ENCODE data around the gene HNRNPUL2. TPM values are rescaled to one million over a fixed set of nuclear protein-coding genes. Genes with fewer than 3 reads are reported as not detected.

HNRNPUL2 gene
- total and polyA plus RNA-seq, 2 donors from 2014 or later: 37.1 to 49.0 TPM

DNA sequence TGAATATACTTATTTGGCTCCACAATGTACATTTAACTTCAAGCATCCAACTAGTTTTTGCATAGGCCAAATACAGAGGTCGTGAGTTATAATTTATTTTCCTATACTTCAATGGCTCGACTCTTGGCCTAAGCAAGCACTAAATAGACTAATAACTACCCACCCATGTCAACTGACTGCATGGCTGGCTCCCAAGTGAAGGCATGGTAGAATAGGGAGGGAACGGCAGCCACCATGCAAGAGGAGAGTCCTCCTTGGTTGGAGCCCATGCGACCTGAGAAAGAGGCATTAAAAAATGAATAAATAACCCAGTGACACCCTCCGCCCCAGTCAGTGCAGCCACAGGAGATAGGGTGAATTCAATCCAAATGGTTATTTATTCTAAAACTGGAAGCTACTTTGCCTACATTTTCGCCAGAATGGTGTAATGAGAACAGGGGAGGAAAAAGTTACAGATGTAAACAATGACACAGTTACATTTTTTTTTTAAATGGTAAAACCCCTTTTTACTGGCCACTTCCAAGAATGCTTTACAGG lies 14.9 kb downstream of the HNRNPUL2 start:
- FAIRE-seq: no peak
- Histone ChIP-seq H3K4me3 (ENCODE audit: low read length in 3 of 3) (no peak overlapping the region), H3K27ac (ENCODE audit: low read depth in 2 of 2, low read length in 2 of 2) (no peak overlapping the region), H3K4me1 (ENCODE audit: control insufficient read depth in 2 of 3, insufficient read depth in 2 of 3, low read depth in 1 of 3, low read length in 3 of 3) (peaks cover 0 to 20% (median 16%) of the 10 kb centered on the region in 3 donors), H3K27me3 (ENCODE audit: control insufficient read depth, insufficient read depth, low read length) (no peaks in the 10 kb centered on the region), H3K9ac (ENCODE audit: low read length in 3 of 3) (no peak overlapping the region), H3K9me3 (ENCODE audit: control insufficient read depth in 2 of 3, insufficient read depth in 1 of 3, low read length in 3 of 3) (no peaks in the 10 kb centered on the region), H3K36me3 (ENCODE audit: control insufficient read depth in 2 of 3, insufficient read depth in 3 of 3, low read length in 3 of 3) (peaks cover 14 to 53% (median 28%) of the 10 kb centered on the region in 3 donors)
- intact Hi-C loops (cut with DNase I): no loop called here
- TF ChIP-seq, protein P1, sequence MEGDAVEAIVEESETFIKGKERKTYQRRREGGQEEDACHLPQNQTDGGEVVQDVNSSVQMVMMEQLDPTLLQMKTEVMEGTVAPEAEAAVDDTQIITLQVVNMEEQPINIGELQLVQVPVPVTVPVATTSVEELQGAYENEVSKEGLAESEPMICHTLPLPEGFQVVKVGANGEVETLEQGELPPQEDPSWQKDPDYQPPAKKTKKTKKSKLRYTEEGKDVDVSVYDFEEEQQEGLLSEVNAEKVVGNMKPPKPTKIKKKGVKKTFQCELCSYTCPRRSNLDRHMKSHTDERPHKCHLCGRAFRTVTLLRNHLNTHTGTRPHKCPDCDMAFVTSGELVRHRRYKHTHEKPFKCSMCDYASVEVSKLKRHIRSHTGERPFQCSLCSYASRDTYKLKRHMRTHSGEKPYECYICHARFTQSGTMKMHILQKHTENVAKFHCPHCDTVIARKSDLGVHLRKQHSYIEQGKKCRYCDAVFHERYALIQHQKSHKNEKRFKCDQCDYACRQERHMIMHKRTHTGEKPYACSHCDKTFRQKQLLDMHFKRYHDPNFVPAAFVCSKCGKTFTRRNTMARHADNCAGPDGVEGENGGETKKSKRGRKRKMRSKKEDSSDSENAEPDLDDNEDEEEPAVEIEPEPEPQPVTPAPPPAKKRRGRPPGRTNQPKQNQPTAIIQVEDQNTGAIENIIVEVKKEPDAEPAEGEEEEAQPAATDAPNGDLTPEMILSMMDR (IDR thresholded peaks at IDR 0.05; ENCODE audit: borderline replicate concordance, extremely low read depth, insufficient read depth): no peak
- DNase-seq: peak in 2 of 5 donors; percentile 44 to 66

DNA sequence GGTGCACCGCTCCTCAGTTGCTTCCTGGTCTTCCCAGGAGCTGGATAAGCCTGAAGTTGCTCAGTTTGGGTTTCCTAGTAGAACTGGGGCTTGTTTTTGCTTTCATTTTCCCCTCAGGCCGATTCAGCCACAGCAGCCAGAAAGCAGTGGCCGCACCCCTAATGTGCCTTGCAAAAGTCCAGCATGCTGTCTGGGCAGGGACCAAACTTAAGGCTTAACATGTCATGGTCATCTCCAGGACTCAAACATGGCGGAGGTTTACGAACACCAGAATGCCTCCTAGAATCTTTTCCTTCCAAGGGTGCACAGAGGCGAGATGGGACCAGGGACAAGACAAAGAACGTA lies 17.3 kb downstream of the HNRNPUL2 start:
- peaks cover 0 to 35% (median 30%) of the 10 kb centered on the region in 3 donors for H3K4me1 ChIP-seq (ENCODE audit: control insufficient read depth in 2 of 3, insufficient read depth in 2 of 3, low read depth in 1 of 3, low read length in 3 of 3)
- peak overlapping the region; percentile 60 to 91 (median 82) for H3K4me3 ChIP-seq (ENCODE audit: low read length in 3 of 3)
- no peaks in the 10 kb centered on the region for H3K9me3 ChIP-seq (ENCODE audit: control insufficient read depth in 2 of 3, insufficient read depth in 1 of 3, low read length in 3 of 3)

DNA sequence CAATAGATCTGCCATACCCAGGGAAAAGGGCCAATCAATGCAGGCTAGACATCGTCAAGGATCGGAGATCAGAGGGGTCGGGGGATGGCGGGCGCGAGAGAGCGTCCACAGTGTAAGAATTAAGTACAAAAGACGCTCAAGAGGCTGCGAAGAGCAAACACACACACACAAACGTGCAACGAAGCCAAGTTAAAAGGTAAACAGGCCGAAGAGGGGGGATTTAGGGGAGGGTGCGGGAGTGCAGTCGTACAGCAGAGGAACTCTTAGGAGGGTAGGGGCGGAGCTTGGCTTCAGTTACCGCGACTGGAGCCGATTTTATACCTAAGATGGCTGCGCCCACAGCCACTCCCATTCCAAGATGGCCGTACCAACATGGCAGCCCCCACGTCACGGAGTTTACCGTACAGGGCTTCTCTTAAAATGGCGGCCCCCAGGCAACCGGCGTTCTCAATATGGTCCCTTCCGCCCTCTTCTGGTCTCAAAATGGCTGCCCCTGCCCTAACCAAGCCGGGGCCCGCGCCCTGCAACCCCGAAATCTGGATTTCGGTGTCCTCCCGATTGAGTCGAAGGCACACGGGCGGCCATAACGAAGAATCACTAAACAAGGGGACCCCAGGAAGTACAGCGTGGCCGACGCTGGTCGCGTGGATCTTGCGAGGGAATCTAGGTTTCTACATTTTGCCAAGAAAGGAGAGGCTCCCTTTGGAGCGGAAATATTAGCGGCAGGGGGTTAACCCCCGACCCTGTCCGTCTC lies 17.8 kb downstream of the HNRNPUL2 start:
- DNase-seq (peak; percentile 98 to 99 (median 99)), FAIRE-seq (peak; percentile 51)
- Histone ChIP-seq H3K9ac (ENCODE audit: low read length in 3 of 3) (peak overlapping the region; percentile 83 to 98 (median 92)), H3K9me3 (ENCODE audit: control insufficient read depth in 2 of 3, insufficient read depth in 1 of 3, low read length in 3 of 3) (no peaks in the 10 kb centered on the region), H3K36me3 (ENCODE audit: control insufficient read depth in 2 of 3, insufficient read depth in 3 of 3, low read length in 3 of 3) (peaks cover 6 to 26% (median 6%) of the 10 kb centered on the region in 3 donors), H3K27ac (ENCODE audit: low read depth in 2 of 2, low read length in 2 of 2) (peak overlapping the region; percentile 89 to 97), H3K4me3 (ENCODE audit: low read length in 3 of 3) (peak overlapping the region; percentile 87 to 91 (median 88)), H3K27me3 (ENCODE audit: control insufficient read depth, insufficient read depth, low read length) (no peaks in the 10 kb centered on the region), H3K4me1 (ENCODE audit: control insufficient read depth in 2 of 3, insufficient read depth in 2 of 3, low read depth in 1 of 3, low read length in 3 of 3) (peaks cover 0 to 37% (median 30%) of the 10 kb centered on the region in 3 donors)
- TF ChIP-seq, protein P1 (IDR thresholded peaks at IDR 0.05; ENCODE audit: borderline replicate concordance, extremely low read depth, insufficient read depth): peak; percentile 10
- intact Hi-C loops (cut with DNase I): no loop called here

More for the DNA sequence above, 17.3 kb downstream of the HNRNPUL2 start:
- TF ChIP-seq, protein P1 (IDR thresholded peaks at IDR 0.05; ENCODE audit: borderline replicate concordance, extremely low read depth, insufficient read depth): no peak
- intact Hi-C loops (cut with DNase I): no loop called here
- no peaks in the 10 kb centered on the region for H3K27me3 ChIP-seq (ENCODE audit: control insufficient read depth, insufficient read depth, low read length)
- peaks cover 8 to 30% (median 10%) of the 10 kb centered on the region in 3 donors for H3K36me3 ChIP-seq (ENCODE audit: control insufficient read depth in 2 of 3, insufficient read depth in 3 of 3, low read length in 3 of 3)
- DNase-seq (no peak), FAIRE-seq (no peak)
- peak overlapping the region; percentile 25 to 90 (median 81) for H3K9ac ChIP-seq (ENCODE audit: low read length in 3 of 3)
- H3K27ac ChIP-seq (ENCODE audit: low read depth in 2 of 2, low read length in 2 of 2): peak overlapping the region; percentile 89 to 97
